K562 (cell line): Measurements from ENCODE around the gene LIAS. TPM values are rescaled to one million over a fixed set of nuclear protein-coding genes. Genes with fewer than 3 reads are reported as not detected.

Source experiments
- ARHGAP35 ChIP-seq: fragments of 450-650 bp; IDR thresholded peaks from 2 replicates; pipeline ENCODE4 v1.6.1; 2018; ENCODE audit not compliant: partially characterized antibody
- BRF1 ChIP-seq: IDR thresholded peaks from 3 replicates; pipeline ENCODE4 v1.6.1; 2011; ENCODE audit warnings: borderline replicate concordance, mild to moderate bottlenecking; ENCODE audit not compliant: insufficient read length; ENCODE audit errors: extremely low read depth
- CBFA2T3 ChIP-seq: fragments of 450-650 bp; IDR thresholded peaks from 2 replicates; pipeline ENCODE4 v1.6.1; 2017
- CCNT2 ChIP-seq: IDR thresholded peaks from 2 replicates; pipeline ENCODE4 v1.6.1; 2011; ENCODE audit warnings: borderline replicate concordance, low read depth, mild to moderate bottlenecking, moderate library complexity, mixed read lengths, low read length; ENCODE audit not compliant: insufficient read length; ENCODE audit errors: extremely low read depth
- CXXC5 ChIP-seq: fragments of 250-450 bp; sonication (Bioruptor Pico); IDR thresholded peaks from 2 replicates; pipeline ENCODE4 v1.8.0; 2022; ENCODE audit warnings: inconsistent platforms, mild to moderate bottlenecking, moderate library complexity
- DIDO1 ChIP-seq: fragments of 450-650 bp; IDR thresholded peaks from 2 replicates; pipeline ENCODE4 v1.6.1; 2016; ENCODE audit warnings: low read depth, missing biosample characterization, missing genetic modification characterization
- E2F4 ChIP-seq: sonication (generic); formaldehyde crosslinking; IDR thresholded peaks from 2 replicates; pipeline ENCODE4 v1.8.0; 2022; ENCODE audit warnings: mild to moderate bottlenecking, low read depth, missing genetic modification reagents
- ERF ChIP-seq: fragments of 450-650 bp; formaldehyde crosslinking; IDR thresholded peaks from 2 replicates; pipeline ENCODE4 v1.4.0; 2020; ENCODE audit warnings: mild to moderate bottlenecking, mixed read lengths
- ETV5 ChIP-seq: sonication (generic); formaldehyde crosslinking; IDR thresholded peaks from 2 replicates; pipeline ENCODE4 v1.4.0; 2020; ENCODE audit warnings: low read depth, mild to moderate bottlenecking, missing genetic modification reagents
- EZH2 ChIP-seq: IDR thresholded peaks from 2 replicates; pipeline ENCODE4 v1.6.1; 2012; ENCODE audit warnings: low read depth, mild to moderate bottlenecking, inconsistent platforms, low read length, borderline replicate concordance
- GTF2F1 ChIP-seq: IDR thresholded peaks from 2 replicates; pipeline ENCODE4 v1.6.1; 2011; ENCODE audit warnings: low read depth, low read length, improper control_type of control experiment
- HSF4 ChIP-seq: fragments of 250-450 bp; sonication (Bioruptor Pico); IDR thresholded peaks from 2 replicates; pipeline ENCODE4 v2.1.2; 2022; ENCODE audit warnings: mild to moderate bottlenecking, moderate library complexity, borderline replicate concordance
- ILK ChIP-seq: fragments of 450-650 bp; IDR thresholded peaks from 2 replicates; pipeline ENCODE4 v1.6.1; 2016; ENCODE audit warnings: missing genetic modification characterization, low read depth, mild to moderate bottlenecking, missing compliant biosample characterization, moderate library complexity, borderline replicate concordance
- NONO ChIP-seq, 2 experiments: fragments of 200-400 bp in 1 of 2; fragments of 450-650 bp in 1 of 2; formaldehyde crosslinking in 1 of 2; IDR thresholded peaks; 2 replicates each; pipeline ENCODE4 v1.6.1; 2017; ENCODE audit warnings: low read depth in 2 of 2, mild to moderate bottlenecking in 2 of 2, moderate library complexity in 2 of 2, low read length in 1 of 2
- PCBP2 ChIP-seq: fragments of 200-400 bp; formaldehyde crosslinking; IDR thresholded peaks from 2 replicates; pipeline ENCODE4 v1.6.1; 2018; ENCODE audit warnings: low read length, low read depth, mild to moderate bottlenecking, moderate library complexity; ENCODE audit not compliant: poor library complexity, severe bottlenecking
- PRMT5 ChIP-seq: sonication (generic); formaldehyde crosslinking; IDR thresholded peaks from 2 replicates; pipeline ENCODE4 v1.5.0; 2020; ENCODE audit warnings: missing genetic modification reagents
- RB1 ChIP-seq: fragments of 450-650 bp; IDR thresholded peaks from 2 replicates; pipeline ENCODE4 v1.6.1; 2017; ENCODE audit warnings: low read depth, mild to moderate bottlenecking
- RNF2 ChIP-seq: sonication (generic); IDR thresholded peaks from 2 replicates; pipeline ENCODE4 v1.6.1; 2016
- TAL1 ChIP-seq: fragments of 450-650 bp; IDR thresholded peaks from 2 replicates; pipeline ENCODE4 v1.6.1; 2016; ENCODE audit warnings: mild to moderate bottlenecking
- ZEB2 ChIP-seq: fragments of 450-650 bp; IDR thresholded peaks from 2 replicates; pipeline ENCODE4 v1.6.1; 2016
- ZNF124 ChIP-seq: sonication (generic); formaldehyde crosslinking; IDR thresholded peaks from 2 replicates; pipeline ENCODE4 v1.8.1; 2022; ENCODE audit warnings: missing genetic modification reagents
- ZNF140 ChIP-seq: fragments of 250-450 bp; sonication (Bioruptor Pico); IDR thresholded peaks from 2 replicates; pipeline ENCODE4 v1.8.0; 2021; ENCODE audit warnings: moderate library complexity, mild to moderate bottlenecking, inconsistent platforms
- ZNF212 ChIP-seq: fragments of 450-650 bp; formaldehyde crosslinking; IDR thresholded peaks from 2 replicates; pipeline ENCODE4 v1.4.0; 2020; ENCODE audit warnings: mild to moderate bottlenecking
- ZNF347 ChIP-seq: fragments of 450-650 bp; formaldehyde crosslinking; IDR thresholded peaks from 2 replicates; pipeline ENCODE4 v1.4.0; 2020; ENCODE audit warnings: low read depth, mild to moderate bottlenecking, moderate library complexity
- ZNF830 ChIP-seq: fragments of 250-450 bp; sonication (Bioruptor Pico); IDR thresholded peaks from 2 replicates; pipeline ENCODE4 v1.5.0; 2021; ENCODE audit warnings: mild to moderate bottlenecking
- polyA plus RNA-seq, 8 experiments: library from polyadenylated mRNA; depleted of rRNA in 4 of 8; stranded (reverse) in 5 of 8; unstranded in 3 of 8; fragments of >200 nt; fragmentation: Nextera tagmentation in 2 of 8; fragmentation: Illumina TruSeq in 1 of 8; extraction: Ambion mirVana in 2 of 8; extraction: Trizol in 1 of 8; gene quantifications; 2 replicates each; pipeline versions ENCODE4 v1.2.1 to v1.2.3, GENCODE V29; 2011 to 2014; ENCODE audit warnings: inconsistent platforms in 1 of 8, missing spikeins in 1 of 8
- total RNA-seq, 7 experiments: library from RNA; depleted of rRNA in 6 of 7; stranded (reverse); fragments of >200 nt in 6 of 7; fragmentation: Illumina TruSeq in 2 of 7; extraction: Trizol in 2 of 7; gene quantifications; 2 replicates each; pipeline versions ENCODE4 v1.2.1 to v1.2.3, GENCODE V29; 2011 to 2021; ENCODE audit warnings: low replicate concordance in 1 of 7
- TF ChIP-seq, protein P1 (sequence below): conservative IDR thresholded peaks from 2 replicates; pipeline ENCODE4 v1.6.1; 2011; ENCODE audit warnings: low read depth, mild to moderate bottlenecking, low read length; ENCODE audit not compliant: control insufficient read depth
- TF ChIP-seq, protein P2 (sequence below): fragments of 450-650 bp; IDR thresholded peaks from 2 replicates; pipeline ENCODE4 v1.6.1; 2016; ENCODE audit warnings: borderline replicate concordance

LIAS gene
- total and polyA plus RNA-seq, 9 of the 15 experiments (the other 6 are each of a cell fraction or from before 2014, with no cell fraction given): 21.9 to 57.1 (median 42.1) TPM

- TF ChIP-seq ERF (CRISPR knock-in tag) (0 out of 2 replicates have a peak, but pooled peaks have one; percentile 36), GTF2F1 (no peak), DIDO1 (no peak), BRF1 (no peak), CCNT2 (peak; percentile 41), ZNF124 (no peak), ARHGAP35 (no peak), ZNF140 (no peak), ETV5 (CRISPR knock-in tag) (no peak), ILK (tag) (no peak), CXXC5 (no peak), RNF2 (peak; percentile 15), NONO (IDR thresholded peaks at IDR 0.05; ENCODE audit: low read depth in 2 of 2, low read length in 1 of 2) (no peak), ZNF830 (CRISPR knock-in tag) (0 out of 2 replicates have a peak, but pooled peaks have one; percentile 82), ZNF347 (CRISPR knock-in tag) (no peak), E2F4 (CRISPR knock-in tag) (no peak), RB1 (peak; percentile 51), ZEB2 (no peak), TAL1 (no peak), PCBP2 (no peak), PRMT5 (CRISPR knock-in tag) (no peak), EZH2 (no peak), HSF4 (CRISPR knock-in tag) (no peak), ZNF212 (CRISPR knock-in tag) (no peak), CBFA2T3 (0 out of 2 replicates have a peak, but pooled peaks have one; percentile 8)
- TF ChIP-seq, protein P1, sequence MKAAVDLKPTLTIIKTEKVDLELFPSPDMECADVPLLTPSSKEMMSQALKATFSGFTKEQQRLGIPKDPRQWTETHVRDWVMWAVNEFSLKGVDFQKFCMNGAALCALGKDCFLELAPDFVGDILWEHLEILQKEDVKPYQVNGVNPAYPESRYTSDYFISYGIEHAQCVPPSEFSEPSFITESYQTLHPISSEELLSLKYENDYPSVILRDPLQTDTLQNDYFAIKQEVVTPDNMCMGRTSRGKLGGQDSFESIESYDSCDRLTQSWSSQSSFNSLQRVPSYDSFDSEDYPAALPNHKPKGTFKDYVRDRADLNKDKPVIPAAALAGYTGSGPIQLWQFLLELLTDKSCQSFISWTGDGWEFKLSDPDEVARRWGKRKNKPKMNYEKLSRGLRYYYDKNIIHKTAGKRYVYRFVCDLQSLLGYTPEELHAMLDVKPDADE: 0 out of 2 replicates have a peak, but pooled peaks have one; percentile 11
- TF ChIP-seq, protein P2, sequence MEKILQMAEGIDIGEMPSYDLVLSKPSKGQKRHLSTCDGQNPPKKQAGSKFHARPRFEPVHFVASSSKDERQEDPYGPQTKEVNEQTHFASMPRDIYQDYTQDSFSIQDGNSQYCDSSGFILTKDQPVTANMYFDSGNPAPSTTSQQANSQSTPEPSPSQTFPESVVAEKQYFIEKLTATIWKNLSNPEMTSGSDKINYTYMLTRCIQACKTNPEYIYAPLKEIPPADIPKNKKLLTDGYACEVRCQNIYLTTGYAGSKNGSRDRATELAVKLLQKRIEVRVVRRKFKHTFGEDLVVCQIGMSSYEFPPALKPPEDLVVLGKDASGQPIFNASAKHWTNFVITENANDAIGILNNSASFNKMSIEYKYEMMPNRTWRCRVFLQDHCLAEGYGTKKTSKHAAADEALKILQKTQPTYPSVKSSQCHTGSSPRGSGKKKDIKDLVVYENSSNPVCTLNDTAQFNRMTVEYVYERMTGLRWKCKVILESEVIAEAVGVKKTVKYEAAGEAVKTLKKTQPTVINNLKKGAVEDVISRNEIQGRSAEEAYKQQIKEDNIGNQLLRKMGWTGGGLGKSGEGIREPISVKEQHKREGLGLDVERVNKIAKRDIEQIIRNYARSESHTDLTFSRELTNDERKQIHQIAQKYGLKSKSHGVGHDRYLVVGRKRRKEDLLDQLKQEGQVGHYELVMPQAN: peak; percentile 15; the same call in 1 of the 2 replicates
Observed at GRCh38 chr4:39526765-39527295, 68.0 kb downstream of the LIAS start (continued).
